Colon (tissue), 2 donors: ENCODE measurements around the gene NEDD8.
"Not testable (repeated sequence)": the region's sequence is repeated elsewhere in the genome, so short reads cannot be mapped to it uniquely, and the experiment has no call there.

Experiments used
- FAIRE-seq: peaks from 2 replicates; lab custom pipeline; 2012; peaks lifted over from hg19 to GRCh38; lab: Jason Lieb, UNC
- donor health status: control.
- donor health status: control.

Gene NEDD8

GRCh38 chr14:24222987-24223386 is 9.2 kb downstream of the NEDD8 start:
- FAIRE-seq = not testable (repeated sequence)

- no peak for FAIRE-seq
These were observed 12.6 kb downstream of the NEDD8 start for GRCh38 chr14:24219521-24219920.

GRCh38 chr14:24219080-24219479 is 13.1 kb downstream of the NEDD8 start:
- FAIRE-seq = no peak

GRCh38 chr14:24216876-24217275 is 15.3 kb downstream of the NEDD8 start:
- not testable (repeated sequence) for FAIRE-seq

GRCh38 chr14:24216345-24216699 is 15.8 kb downstream of the NEDD8 start:
- FAIRE-seq = no peak

- no peak for FAIRE-seq
These were observed 16.4 kb downstream of the NEDD8 start, which contains the start of gene MDP1 for GRCh38 chr14:24215495-24216344. MDP1 (minus strand) TSS chr14:24216066; CDS start chr14:24215955, 111 bp downstream.

GRCh38 chr14:24213866-24214662 is 18.1 kb downstream of the NEDD8 start:
- no peak for FAIRE-seq

GRCh38 chr14:24212924-24213865 is 19.0 kb downstream of the NEDD8 start, which contains the start of gene CHMP4A:
CHMP4A (minus strand) TSS chr14:24213488; CDS start chr14:24213439, 49 bp downstream.
- FAIRE-seq = no peak

- no peak for FAIRE-seq
These were observed 20.9 kb downstream of the NEDD8 start for GRCh38 chr14:24211311-24211710.

GRCh38 chr14:24207625-24208024 is 24.5 kb downstream of the NEDD8 start:
- FAIRE-seq = no peak

- FAIRE-seq = no peak
These were observed 25.0 kb downstream of the NEDD8 start for GRCh38 chr14:24207104-24207551.

- FAIRE-seq = no peak
These were observed 25.7 kb downstream of the NEDD8 start for GRCh38 chr14:24206260-24207103.

GRCh38 chr14:24204163-24205146 is 27.7 kb downstream of the NEDD8 start:
- FAIRE-seq = no peak

GRCh38 chr14:24203249-24203886 is 28.8 kb downstream of the NEDD8 start:
- FAIRE-seq = not testable (repeated sequence)

GRCh38 chr14:24202538-24202937 is 29.6 kb downstream of the NEDD8 start:
- FAIRE-seq = not testable (repeated sequence)

- no peak for FAIRE-seq
These were observed 33.2 kb downstream of the NEDD8 start for GRCh38 chr14:24198814-24199524.

- no peak for FAIRE-seq
These were observed 35.1 kb downstream of the NEDD8 start for GRCh38 chr14:24197056-24197450.
